Fibroblast of mammary gland (primary cell): ENCODE measurements around the gene GABRQ.
A peak's percentile ranks its signal among the peaks of the same experiment; 100 is the strongest.

Source experiments
- DNase-seq: peaks from one replicate; pipeline ENCODE4 v3.0.0-alpha.2; 2010; ENCODE audit warnings: low read depth
- H3K4me3 ChIP-seq: 2 replicates; pipeline ENCODE4 v1.5.1; 2011; ENCODE audit warnings: low read depth, mild to moderate bottlenecking, low read length, moderate library complexity; ENCODE audit not compliant: control insufficient read depth
- CTCF ChIP-seq: conservative IDR thresholded peaks from 2 replicates; pipeline ENCODE4 v1.5.1; 2011; ENCODE audit warnings: low read depth, low read length, inconsistent platforms; ENCODE audit not compliant: control insufficient read depth, insufficient read depth

GABRQ gene

GRCh38 chrX:152641996-152642395 is 4.3 kb downstream of the GABRQ start:
- TF ChIP-seq CTCF, result peak; percentile 23
- H3K4me3 ChIP-seq, result no peak overlapping the region
- peak; percentile 6 for DNase-seq

- DNase-seq, result no peak
- no peak for TF ChIP-seq CTCF
- no peak overlapping the region for H3K4me3 ChIP-seq
Observed at GRCh38 chrX:152642931-152643564, 5.4 kb downstream of the GABRQ start.

- no peak for DNase-seq
- no peak overlapping the region for H3K4me3 ChIP-seq
- TF ChIP-seq CTCF, result no peak
Observed at GRCh38 chrX:152646961-152647360, 9.3 kb downstream of the GABRQ start.

- no peak for DNase-seq
- no peak overlapping the region for H3K4me3 ChIP-seq
- no peak for TF ChIP-seq CTCF
Observed at GRCh38 chrX:152647978-152648377, 10.3 kb downstream of the GABRQ start.

GRCh38 chrX:152652060-152652459 is 14.4 kb downstream of the GABRQ start:
- H3K4me3 ChIP-seq, result no peak overlapping the region
- no peak for DNase-seq
- TF ChIP-seq CTCF, result no peak

- DNase-seq, result no peak
- no peak for TF ChIP-seq CTCF
- no peak overlapping the region for H3K4me3 ChIP-seq
Observed at GRCh38 chrX:152652467-152652866, 14.8 kb downstream of the GABRQ start.

- no peak for TF ChIP-seq CTCF
- DNase-seq, result no peak
- H3K4me3 ChIP-seq, result no peak overlapping the region
Observed at GRCh38 chrX:152656087-152656486, 18.4 kb downstream of the GABRQ start.
